Activated T-helper 1 cell treated with anti-CD3 and anti-CD28 coated beads, Interleukin-12 subunit alpha, Interleukin-12 subunit beta, Interleukin-2, Interleukin-4 antibody, amounts not matched to agents 30 ng/mL and 10 ng/mL and 1 ng/mL, durations not matched to agents 14 hours and 24 hours and 36 hours (primary cell): ENCODE measurements around the gene GRPR. TPM values are rescaled to one million over a fixed set of nuclear protein-coding genes. Genes with fewer than 3 reads are reported as not detected.

Source experiments
- DNase-seq: peaks from one replicate; pipeline ENCODE4 v3.0.0; 2021; ENCODE audit warnings: low spot score
- H3K27ac Mint-ChIP-seq: one replicate; pipeline ENCODE4 v1.8.0; 2021; ENCODE audit warnings: mild to moderate bottlenecking, mixed read lengths
- H3K27me3 Mint-ChIP-seq: one replicate; pipeline ENCODE4 v1.8.0; 2022; ENCODE audit warnings: mild to moderate bottlenecking, moderate library complexity, mixed read lengths; ENCODE audit not compliant: insufficient read depth
- H3K36me3 Mint-ChIP-seq: one replicate; pipeline ENCODE4 v1.8.0; 2021; ENCODE audit warnings: low read depth, mixed read lengths
- H3K4me1 Mint-ChIP-seq: one replicate; pipeline ENCODE4 v1.8.0; 2021; ENCODE audit warnings: low read depth, mixed read lengths
- H3K4me3 Mint-ChIP-seq: one replicate; pipeline ENCODE4 v1.8.0; 2021; ENCODE audit warnings: mild to moderate bottlenecking, moderate library complexity, mixed read lengths
- H3K9me3 Mint-ChIP-seq: one replicate; pipeline ENCODE4 v1.8.0; 2021; ENCODE audit warnings: mixed read lengths
- intact Hi-C: fragments of 100-400 bp; cut with micrococcal nuclease; formaldehyde crosslinking; loops from one replicate; pipeline ENCODE4 v1.15.1; 2024
- total RNA-seq: library from RNA; stranded (reverse); gene quantifications from 2 replicates; pipeline ENCODE4 v1.2.3, GENCODE V29; 2022

GRPR gene
- total RNA-seq, 1 donor from 2014 or later: not detected

DNA sequence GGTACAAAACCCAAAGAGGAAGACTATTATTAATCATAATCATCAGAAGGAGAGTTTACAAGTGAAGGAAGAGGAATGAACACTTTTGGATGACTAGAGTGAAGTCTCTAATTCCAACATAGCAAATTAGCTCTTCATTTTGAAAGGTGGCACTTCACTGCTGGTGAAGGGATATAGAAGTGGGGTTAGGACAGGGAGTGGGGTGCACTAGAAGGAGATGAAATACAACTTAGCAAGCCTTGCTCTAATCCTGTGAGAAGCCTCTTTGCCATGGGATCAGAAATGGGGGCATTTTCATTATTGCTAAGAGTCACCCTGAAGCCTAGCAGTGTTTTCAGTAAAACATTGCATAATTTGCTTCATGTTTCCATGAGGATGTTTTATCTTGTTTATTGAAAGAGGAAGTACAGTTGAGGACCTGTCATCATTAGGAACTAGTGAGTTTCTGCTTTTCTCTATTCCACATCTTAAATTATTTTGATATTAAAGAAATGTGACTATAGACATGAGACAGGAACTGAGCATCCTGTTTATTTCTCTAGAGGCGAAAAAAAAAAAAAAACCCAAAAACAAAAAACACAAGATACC, 9.3 kb upstream of the GRPR start:
- no peaks in the 10 kb centered on the region for H3K36me3 Mint-ChIP-seq
- intact Hi-C loops: no loop called here
- no peak for DNase-seq
- peaks cover 1% of the 10 kb centered on the region for H3K9me3 Mint-ChIP-seq
- no peak overlapping the region for H3K27ac Mint-ChIP-seq
- H3K4me1 Mint-ChIP-seq: peaks cover 2% of the 10 kb centered on the region
- H3K27me3 Mint-ChIP-seq: no peaks in the 10 kb centered on the region
- no peak overlapping the region for H3K4me3 Mint-ChIP-seq

DNA sequence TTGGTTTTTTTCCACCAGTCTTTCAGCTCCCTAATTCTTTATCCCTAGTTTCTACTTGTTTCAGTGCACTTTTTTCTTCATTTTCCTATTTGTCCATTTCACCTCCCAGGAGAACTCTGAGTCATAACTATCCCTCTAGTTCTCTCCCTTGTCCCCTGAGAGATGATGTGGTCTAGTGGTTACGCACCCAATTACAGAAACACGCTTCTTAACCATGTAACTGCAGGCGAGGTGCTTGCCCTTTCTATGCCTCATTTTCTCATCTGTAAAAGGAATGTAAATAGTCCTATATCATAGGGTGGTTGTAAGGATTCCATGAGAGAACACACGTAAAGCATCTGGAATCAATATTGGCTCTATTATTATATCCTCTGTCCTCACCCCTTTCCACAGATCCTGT, 8.8 kb upstream of the GRPR start:
- intact Hi-C loops: no loop called here
- no peak overlapping the region for H3K4me3 Mint-ChIP-seq
- DNase-seq: no peak
- H3K27ac Mint-ChIP-seq: no peak overlapping the region
- peaks cover 7% of the 10 kb centered on the region for H3K4me1 Mint-ChIP-seq
- no peaks in the 10 kb centered on the region for H3K27me3 Mint-ChIP-seq
- H3K36me3 Mint-ChIP-seq: no peaks in the 10 kb centered on the region
- H3K9me3 Mint-ChIP-seq: peaks cover 4% of the 10 kb centered on the region

DNA sequence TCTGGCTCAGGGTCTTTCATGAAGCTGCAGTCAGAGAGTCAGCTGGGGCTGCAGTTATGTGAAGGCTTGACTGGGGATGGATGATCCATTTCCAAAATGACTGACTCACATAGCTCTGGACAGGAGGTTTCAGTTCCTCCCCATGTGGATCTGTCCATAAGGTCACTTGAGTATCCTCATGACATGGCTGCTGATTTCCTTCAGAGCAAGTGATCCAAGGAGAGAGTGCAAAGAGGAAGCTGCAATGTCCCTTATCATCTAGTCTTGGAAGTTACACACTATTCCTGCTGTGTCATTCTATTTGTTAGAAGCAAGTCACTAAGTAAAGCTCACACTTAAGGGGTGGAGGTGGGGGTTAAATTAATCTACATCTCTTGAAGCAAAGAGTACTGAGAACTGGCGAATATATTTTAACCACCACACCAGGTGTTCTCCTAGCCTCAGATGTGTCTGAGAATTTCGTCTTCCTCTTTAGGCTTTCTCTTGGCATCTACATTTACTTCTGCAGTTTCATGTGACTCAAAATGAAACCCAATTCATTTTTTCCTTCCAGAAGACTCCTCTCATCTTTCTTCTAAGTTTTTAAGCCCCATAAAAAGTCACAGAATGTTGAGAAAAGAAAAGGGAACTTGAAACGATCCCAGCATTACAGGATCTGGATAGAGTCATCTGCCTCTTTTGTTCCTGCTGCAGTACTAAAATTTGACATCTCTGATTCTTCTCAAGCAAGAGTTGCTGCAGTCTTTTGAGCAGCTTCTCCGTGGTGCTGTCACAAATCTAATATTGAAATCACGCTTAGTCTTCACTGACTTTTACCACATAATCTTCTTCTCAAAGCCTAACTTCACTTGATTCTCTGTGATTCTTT, 3.8 kb upstream of the GRPR start:
- no peak for DNase-seq
- Mint-ChIP-seq H3K4me1 (peaks cover 17% of the 10 kb centered on the region), H3K9me3 (peaks cover 4% of the 10 kb centered on the region), H3K4me3 (no peak overlapping the region), H3K36me3 (no peaks in the 10 kb centered on the region), H3K27ac (no peak overlapping the region), H3K27me3 (peaks cover 9% of the 10 kb centered on the region)
- intact Hi-C loops: no loop called here

DNA sequence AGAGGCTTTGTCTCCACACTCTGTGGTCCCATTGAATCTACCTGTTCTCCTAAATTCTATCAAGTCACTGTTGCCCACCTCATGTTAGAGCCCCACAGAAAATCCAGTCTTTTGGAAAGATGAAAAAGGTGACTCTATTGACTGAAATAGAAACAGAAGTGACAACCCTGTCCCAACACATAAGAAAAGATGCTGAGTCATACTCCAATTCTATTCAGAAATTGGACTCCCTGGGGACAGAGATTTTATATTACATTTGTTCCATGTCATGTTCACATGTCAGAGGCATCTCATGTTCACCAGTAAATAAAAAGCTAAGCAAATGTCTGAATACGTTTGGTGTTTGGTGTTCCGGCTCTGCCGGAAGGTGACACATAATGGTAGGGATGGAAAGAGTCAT, 2.9 kb upstream of the GRPR start:
- no peak for DNase-seq
- Mint-ChIP-seq H3K9me3 (peaks cover 4% of the 10 kb centered on the region), H3K27ac (no peak overlapping the region), H3K4me3 (no peak overlapping the region), H3K36me3 (no peaks in the 10 kb centered on the region), H3K4me1 (peaks cover 17% of the 10 kb centered on the region), H3K27me3 (peaks cover 10% of the 10 kb centered on the region)
- intact Hi-C loops: no loop called here

DNA sequence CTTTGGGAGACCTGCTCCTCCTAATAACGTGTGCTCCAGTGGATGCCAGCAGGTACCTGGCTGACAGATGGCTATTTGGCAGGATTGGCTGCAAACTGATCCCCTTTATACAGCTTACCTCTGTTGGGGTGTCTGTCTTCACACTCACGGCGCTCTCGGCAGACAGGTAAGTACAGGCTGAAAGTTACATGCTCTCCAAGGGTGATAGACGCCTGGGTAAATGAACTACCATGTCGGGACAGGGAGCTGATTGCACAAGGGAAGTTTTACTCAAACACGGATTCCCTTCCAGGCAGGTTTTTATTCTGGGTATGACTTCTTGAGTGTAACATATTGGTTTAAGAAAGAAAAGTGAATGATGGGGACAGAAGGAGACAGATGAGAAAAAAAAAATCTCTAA, 836 bp downstream of the GRPR start:
- Mint-ChIP-seq H3K4me1 (peaks cover 14% of the 10 kb centered on the region), H3K36me3 (no peaks in the 10 kb centered on the region), H3K4me3 (no peak overlapping the region), H3K27ac (no peak overlapping the region), H3K9me3 (peaks cover 2% of the 10 kb centered on the region), H3K27me3 (peaks cover 13% of the 10 kb centered on the region)
- intact Hi-C loops: no loop called here
- DNase-seq: no peak

DNA sequence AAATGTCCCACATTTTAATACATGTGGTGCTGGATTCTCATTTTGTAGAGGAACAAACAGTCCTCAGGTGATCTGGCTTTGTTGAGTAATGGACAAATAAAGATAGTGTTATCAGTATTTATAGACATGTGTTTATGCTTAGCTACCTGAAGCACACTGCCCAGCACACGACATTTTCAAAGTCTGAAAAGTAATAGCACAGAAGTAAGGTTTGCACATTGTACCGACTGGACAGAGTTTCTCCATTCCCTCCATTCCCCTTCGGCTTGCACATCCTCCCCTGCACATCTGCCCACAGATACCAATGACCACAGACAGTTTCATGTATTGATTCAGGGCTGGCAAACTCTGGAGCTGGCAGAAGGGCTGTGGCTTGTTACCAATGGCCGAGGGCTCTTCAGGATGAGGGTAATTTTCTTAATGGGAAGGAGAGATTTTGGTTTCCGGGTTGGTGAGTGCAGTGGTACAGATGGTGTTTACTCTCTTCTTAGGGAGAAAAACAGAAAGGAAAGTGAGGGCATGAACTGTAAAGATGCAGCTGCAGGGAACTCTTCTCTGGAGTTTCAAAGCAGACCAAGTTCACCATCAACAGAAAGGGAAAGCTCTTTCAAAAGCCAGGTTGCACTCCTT, 2.3 kb downstream of the GRPR start:
- H3K9me3 Mint-ChIP-seq: no peaks in the 10 kb centered on the region
- H3K27ac Mint-ChIP-seq: no peak overlapping the region
- no peak overlapping the region for H3K4me3 Mint-ChIP-seq
- no peak for DNase-seq
- intact Hi-C loops: no loop called here
- H3K4me1 Mint-ChIP-seq: no peaks in the 10 kb centered on the region
- no peaks in the 10 kb centered on the region for H3K36me3 Mint-ChIP-seq
- peaks cover 16% of the 10 kb centered on the region for H3K27me3 Mint-ChIP-seq

DNA sequence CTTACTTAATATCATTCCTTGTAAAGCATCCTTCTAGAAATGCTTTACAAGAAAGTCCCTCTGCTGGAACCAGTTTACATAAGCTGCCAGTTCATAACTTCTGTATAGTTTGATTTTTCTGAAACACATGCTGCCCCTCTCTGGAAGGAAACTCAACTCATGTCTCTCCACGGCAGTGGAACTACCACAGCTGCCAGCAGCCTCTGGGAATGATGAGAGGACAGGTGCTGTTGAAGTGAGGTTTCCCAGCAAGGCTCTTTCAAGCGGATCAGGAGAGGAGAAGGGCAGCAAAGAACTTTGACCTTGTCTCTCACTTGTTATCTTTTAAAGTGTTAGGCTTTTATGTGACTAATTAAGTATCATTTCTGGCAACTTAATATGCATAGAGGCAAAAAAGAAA, 7.3 kb downstream of the GRPR start:
- intact Hi-C loops: no loop called here
- Mint-ChIP-seq H3K27me3 (peaks cover 10% of the 10 kb centered on the region), H3K4me3 (no peak overlapping the region), H3K36me3 (no peaks in the 10 kb centered on the region), H3K27ac (no peak overlapping the region), H3K4me1 (no peaks in the 10 kb centered on the region), H3K9me3 (no peaks in the 10 kb centered on the region)
- DNase-seq: no peak

DNA sequence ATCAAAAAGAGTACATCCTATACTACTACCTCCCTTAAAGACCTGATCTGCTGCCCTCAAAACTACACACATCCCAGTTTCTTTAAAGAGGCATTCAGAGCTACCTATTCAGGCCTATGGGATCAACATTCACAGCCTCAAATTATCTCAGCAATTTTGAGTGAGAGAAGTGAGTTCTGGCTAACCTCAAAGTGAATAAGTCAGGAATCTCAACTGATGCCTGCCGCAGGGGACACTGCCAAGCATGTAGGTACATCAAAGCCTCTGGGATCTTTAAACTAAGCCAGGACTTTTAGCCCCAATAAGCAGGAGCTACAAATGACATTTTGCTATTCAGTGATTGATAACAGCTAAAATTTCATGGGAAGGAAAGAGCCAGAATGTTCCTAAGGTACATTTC, 11.6 kb downstream of the GRPR start:
- intact Hi-C loops: no loop called here
- no peak for DNase-seq

DNA sequence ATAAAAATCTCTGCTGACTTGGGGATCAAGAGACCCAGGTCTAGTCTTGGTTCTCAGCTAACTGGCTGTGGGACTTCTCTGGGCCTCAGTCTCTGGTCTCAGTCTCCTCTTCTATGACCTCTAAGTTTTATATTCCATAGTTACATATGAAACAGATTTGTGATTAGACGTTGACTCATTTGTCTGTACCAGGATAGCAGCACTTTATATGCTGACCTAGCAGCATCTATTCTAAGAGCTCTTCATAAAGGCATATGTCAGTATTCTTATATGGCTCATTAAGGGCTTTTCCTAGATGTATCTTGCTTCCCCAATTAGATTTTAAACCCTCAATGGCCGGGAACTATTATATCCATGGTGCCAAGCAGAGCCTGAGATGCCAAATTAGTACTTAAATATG, 12.7 kb downstream of the GRPR start:
- H3K4me1 Mint-ChIP-seq: no peaks in the 10 kb centered on the region
- H3K4me3 Mint-ChIP-seq: no peak overlapping the region
- H3K27ac Mint-ChIP-seq: no peak overlapping the region
- H3K27me3 Mint-ChIP-seq: peaks cover 5% of the 10 kb centered on the region
- H3K9me3 Mint-ChIP-seq: no peaks in the 10 kb centered on the region
- DNase-seq: no peak
- no peaks in the 10 kb centered on the region for H3K36me3 Mint-ChIP-seq
- intact Hi-C loops: no loop called here

More for the DNA sequence above, 11.6 kb downstream of the GRPR start:
- Mint-ChIP-seq H3K36me3 (no peaks in the 10 kb centered on the region), H3K9me3 (no peaks in the 10 kb centered on the region), H3K27me3 (peaks cover 5% of the 10 kb centered on the region), H3K27ac (no peak overlapping the region), H3K4me1 (no peaks in the 10 kb centered on the region), H3K4me3 (no peak overlapping the region)

DNA sequence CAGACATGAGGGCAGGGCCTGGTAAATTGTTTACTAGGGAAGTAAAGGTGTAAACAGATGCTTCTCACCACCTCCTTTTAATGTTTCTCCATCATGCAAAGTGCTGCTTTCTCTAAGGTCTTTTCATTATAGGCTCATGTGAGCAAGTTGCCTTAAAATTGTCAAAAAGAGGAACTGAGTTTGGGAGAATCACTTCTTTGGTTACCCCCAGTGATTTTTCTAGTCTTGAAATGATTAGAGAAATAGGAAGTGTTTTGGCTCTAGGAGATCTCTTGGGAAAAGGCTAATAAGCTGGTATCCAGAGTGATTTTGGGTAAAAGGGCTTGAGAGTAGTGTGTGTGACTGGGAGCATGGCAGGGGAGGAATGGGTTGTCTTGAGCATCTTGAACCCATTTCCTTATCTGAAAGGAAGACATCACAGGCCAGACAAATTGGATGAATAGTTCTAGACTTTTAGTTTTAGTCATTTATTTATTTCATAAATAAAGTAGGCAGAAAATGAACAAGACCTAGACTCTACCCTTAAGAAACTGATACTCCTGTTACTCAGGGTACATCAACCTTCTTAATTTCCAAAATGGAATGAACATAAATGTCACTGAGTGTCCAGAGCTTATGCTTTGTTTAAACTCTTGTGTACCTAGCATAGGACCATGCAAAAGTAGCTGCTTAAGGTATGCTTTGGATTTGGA, 14.2 kb downstream of the GRPR start:
- Mint-ChIP-seq H3K9me3 (no peaks in the 10 kb centered on the region), H3K27ac (no peak overlapping the region), H3K27me3 (peaks cover 6% of the 10 kb centered on the region), H3K4me1 (no peaks in the 10 kb centered on the region), H3K4me3 (no peak overlapping the region), H3K36me3 (no peaks in the 10 kb centered on the region)
- DNase-seq: no peak
- intact Hi-C loops: no loop called here

DNA sequence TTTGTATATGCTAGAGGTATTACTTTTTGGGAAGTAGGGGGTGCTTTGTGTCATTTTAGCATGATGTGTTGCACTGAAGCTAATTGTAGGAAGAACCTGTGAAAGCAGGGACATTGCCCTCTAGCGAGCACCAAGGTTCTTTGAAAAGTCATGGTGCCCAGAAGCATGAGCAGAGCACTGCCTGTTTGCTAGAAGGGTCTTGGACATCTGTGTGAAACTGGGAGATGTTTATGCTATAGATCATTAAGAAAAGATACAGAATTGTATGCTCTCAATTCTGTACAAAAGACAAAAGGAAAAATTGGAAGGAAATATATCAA, 14.7 kb downstream of the GRPR start:
- no peaks in the 10 kb centered on the region for H3K9me3 Mint-ChIP-seq
- no peak for DNase-seq
- intact Hi-C loops: no loop called here
- no peaks in the 10 kb centered on the region for H3K36me3 Mint-ChIP-seq
- no peak overlapping the region for H3K27ac Mint-ChIP-seq
- no peaks in the 10 kb centered on the region for H3K4me1 Mint-ChIP-seq
- no peak overlapping the region for H3K4me3 Mint-ChIP-seq
- H3K27me3 Mint-ChIP-seq: peaks cover 11% of the 10 kb centered on the region

DNA sequence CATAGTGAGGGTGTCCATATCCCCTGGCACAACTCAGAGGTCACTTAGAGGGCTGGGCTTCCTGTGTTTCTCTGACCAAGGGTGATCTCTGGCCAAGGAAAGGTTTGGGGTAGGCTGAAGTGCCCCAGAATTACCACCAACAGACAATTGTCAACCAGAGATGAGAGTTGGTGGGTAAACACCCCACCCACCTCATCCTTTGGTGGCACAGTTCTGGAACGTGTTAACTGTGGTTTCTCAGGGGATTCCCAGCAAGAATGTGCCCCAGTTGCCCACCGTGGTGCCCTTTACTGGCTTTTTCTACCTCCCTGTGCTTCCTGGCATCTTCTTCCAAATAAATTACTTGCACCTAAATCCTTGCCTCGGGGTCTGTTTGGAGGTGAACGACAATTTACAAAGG, 17.1 kb downstream of the GRPR start:
- intact Hi-C loops: no loop called here
- H3K9me3 Mint-ChIP-seq: no peaks in the 10 kb centered on the region
- H3K36me3 Mint-ChIP-seq: no peaks in the 10 kb centered on the region
- no peak overlapping the region for H3K27ac Mint-ChIP-seq
- H3K4me3 Mint-ChIP-seq: no peak overlapping the region
- peaks cover 6% of the 10 kb centered on the region for H3K27me3 Mint-ChIP-seq
- DNase-seq: no peak
- H3K4me1 Mint-ChIP-seq: no peaks in the 10 kb centered on the region

DNA sequence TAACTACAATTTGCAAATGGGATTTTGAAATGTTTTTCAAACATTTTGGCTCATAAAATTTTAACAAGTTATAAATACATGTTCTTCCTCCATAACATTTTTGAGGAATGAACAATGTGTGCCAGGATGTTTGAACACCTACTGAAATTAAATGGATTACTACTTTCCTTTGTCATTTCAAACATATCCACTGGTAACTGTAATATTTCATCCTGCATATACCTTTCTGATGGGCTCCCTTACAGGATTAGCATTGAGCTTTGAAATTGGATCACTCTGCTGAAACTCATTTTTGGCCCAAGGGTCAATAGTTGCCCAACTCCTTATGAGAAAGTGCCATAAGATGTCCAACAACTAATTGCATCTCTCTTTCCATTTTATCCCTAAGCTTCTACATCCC, 17.6 kb downstream of the GRPR start:
- H3K9me3 Mint-ChIP-seq: no peaks in the 10 kb centered on the region
- peaks cover 6% of the 10 kb centered on the region for H3K27me3 Mint-ChIP-seq
- no peak overlapping the region for H3K4me3 Mint-ChIP-seq
- no peaks in the 10 kb centered on the region for H3K4me1 Mint-ChIP-seq
- no peak overlapping the region for H3K27ac Mint-ChIP-seq
- no peak for DNase-seq
- intact Hi-C loops: no loop called here
- H3K36me3 Mint-ChIP-seq: no peaks in the 10 kb centered on the region
